ENCODE results near the gene TMEM125.

The TMEM125 gene

DNA sequence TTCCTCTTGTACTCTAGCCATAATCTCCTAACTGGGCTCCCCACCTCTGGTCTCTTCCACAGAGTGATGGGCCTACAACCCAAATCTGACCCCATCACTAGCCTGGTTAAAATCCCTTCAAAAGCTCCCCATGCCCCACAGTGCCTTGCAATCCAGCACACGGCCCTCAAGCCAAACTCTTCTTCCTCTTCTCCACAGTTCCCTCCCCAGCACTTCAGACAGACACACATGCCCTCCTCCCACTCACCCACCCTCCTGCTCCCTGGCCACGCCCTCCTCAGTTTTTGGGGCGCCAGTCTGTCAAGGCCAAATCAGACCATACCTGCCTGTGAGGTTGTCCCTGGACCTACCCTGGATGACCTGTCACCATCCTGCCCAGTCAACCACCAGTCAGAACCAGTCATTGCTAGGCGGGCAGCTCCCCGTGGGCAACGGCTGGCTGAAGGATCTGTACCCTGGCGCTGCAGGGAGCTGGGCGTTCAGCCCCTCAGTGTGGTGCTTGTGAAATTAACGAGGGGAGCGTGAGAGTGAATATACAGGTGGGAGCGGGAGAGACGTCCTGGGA is 14.8 kb downstream of the TMEM125 start:
- TF ChIP-seq, protein P1, sequence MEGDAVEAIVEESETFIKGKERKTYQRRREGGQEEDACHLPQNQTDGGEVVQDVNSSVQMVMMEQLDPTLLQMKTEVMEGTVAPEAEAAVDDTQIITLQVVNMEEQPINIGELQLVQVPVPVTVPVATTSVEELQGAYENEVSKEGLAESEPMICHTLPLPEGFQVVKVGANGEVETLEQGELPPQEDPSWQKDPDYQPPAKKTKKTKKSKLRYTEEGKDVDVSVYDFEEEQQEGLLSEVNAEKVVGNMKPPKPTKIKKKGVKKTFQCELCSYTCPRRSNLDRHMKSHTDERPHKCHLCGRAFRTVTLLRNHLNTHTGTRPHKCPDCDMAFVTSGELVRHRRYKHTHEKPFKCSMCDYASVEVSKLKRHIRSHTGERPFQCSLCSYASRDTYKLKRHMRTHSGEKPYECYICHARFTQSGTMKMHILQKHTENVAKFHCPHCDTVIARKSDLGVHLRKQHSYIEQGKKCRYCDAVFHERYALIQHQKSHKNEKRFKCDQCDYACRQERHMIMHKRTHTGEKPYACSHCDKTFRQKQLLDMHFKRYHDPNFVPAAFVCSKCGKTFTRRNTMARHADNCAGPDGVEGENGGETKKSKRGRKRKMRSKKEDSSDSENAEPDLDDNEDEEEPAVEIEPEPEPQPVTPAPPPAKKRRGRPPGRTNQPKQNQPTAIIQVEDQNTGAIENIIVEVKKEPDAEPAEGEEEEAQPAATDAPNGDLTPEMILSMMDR (IDR thresholded peaks at IDR 0.05; ENCODE audit: poor library complexity, severe bottlenecking), result no peak
- H3K27me3 ChIP-seq (ENCODE audit: insufficient read depth, poor library complexity, severe bottlenecking), result no peaks in the 10 kb centered on the region
- peaks cover 3% of the 10 kb centered on the region for H3K4me1 ChIP-seq (ENCODE audit: insufficient read depth, poor library complexity, severe bottlenecking)
- H3K9me3 ChIP-seq (ENCODE audit: severe bottlenecking), result no peaks in the 10 kb centered on the region
- DNase-seq (ENCODE audit: low spot score) (peak; percentile 15), ATAC-seq (ENCODE audit: low read depth) (no peak)
- no peaks in the 10 kb centered on the region for H3K36me3 ChIP-seq (ENCODE audit: low read depth)
- H3K4me3 ChIP-seq (ENCODE audit: severe bottlenecking), result peak overlapping the region; percentile 38
- H3K27ac ChIP-seq (ENCODE audit: poor library complexity, severe bottlenecking), result no peak overlapping the region

DNA sequence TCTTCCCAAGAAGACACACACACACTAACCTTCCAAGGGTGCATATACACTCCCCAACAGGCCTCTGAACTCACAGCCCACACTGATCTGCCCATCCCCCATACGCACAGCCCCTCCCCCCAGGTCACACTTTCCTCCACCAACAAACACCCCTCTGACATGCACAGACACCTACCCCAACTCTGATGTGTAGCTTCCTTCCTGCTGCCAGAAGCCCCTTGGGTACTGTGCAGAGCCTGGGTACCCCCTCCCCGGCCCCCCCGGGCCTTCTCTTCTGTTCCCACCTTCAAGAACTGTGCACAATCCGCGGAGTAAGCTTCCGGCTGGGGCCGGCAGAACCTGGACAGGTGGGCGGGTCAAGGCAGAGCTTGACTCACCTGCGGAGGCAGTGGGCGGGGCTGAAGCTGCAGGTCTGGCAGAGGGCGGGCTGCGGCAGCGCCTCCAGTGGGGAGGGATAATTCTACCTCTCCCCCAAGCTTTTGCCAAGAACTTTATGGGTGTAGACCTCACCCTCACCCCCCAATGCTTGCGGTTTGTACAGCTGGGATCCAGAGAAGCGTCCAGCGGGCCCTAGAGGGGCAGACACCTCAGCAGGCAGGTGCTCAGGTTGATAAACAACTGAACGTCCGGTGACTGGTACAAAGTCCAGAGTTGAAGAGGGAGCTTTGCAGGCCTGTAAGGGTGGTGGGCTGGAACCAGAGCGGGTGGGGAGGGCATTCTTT is 15.6 kb downstream of the TMEM125 start, which contains the start of gene C1orf210:
Gene C1orf210, minus strand, starts transcription at position 313 of the 722 bp plus-strand sequence. CDS start 2,311 bp downstream, outside the sequence.
- Histone ChIP-seq H3K27ac (ENCODE audit: poor library complexity, severe bottlenecking) (no peak within 1 kb of the TSS), H3K27me3 (ENCODE audit: insufficient read depth, poor library complexity, severe bottlenecking) (no peaks in the 10 kb centered on the region), H3K36me3 (ENCODE audit: low read depth) (no peaks in the 10 kb centered on the region), H3K4me3 (ENCODE audit: severe bottlenecking) (peak within 1 kb of the TSS; percentile 38), H3K4me1 (ENCODE audit: insufficient read depth, poor library complexity, severe bottlenecking) (peaks cover 3% of the 10 kb centered on the region), H3K9me3 (ENCODE audit: severe bottlenecking) (no peaks in the 10 kb centered on the region)
- DNase-seq (ENCODE audit: low spot score) (peak; percentile 98), ATAC-seq (ENCODE audit: low read depth) (peak; percentile 98)
- TF ChIP-seq, protein P1 (IDR thresholded peaks at IDR 0.05; ENCODE audit: poor library complexity, severe bottlenecking), result peak; percentile 86

DNA sequence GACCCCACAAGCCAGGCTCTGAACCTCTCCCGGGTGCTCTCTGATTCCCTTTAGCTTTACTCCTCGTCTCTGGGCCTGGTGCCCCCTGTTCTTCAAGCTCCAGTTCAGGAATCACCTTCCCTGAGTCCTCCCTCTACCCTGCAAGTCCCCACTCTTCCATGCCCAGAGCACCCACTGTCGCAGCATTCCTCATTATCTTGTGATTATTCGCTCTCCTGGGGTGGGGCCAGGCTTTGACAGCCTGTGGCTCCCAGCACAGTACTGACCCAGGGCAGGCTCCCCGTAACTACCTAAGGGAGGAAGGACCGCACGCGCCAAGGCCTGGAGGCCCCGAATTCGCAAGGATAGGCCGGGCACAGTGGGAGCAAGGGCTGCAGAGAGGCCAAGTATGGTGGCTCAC is 16.3 kb downstream of the TMEM125 start:
- no peak for ATAC-seq (ENCODE audit: low read depth)

DNA sequence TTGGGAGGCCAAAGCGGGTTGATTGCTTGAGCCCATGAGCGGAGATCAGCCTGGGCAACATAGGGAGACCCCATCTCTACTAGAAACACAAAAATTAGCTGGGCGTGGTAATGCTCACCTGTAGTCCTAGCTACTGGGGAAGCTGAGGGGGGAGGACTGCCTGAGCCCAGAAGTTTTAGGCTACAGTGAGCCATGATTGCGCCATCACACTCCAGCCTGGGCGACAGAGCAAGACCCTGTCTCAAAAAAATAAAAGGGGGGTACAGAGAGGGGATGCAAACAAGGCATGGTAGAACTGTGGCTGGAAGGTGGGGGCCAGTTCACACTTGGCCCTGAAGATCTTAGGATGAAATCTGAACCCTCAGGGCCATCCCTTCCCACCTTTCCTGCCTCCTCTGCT is 16.8 kb downstream of the TMEM125 start:
- TF ChIP-seq, protein P1 (IDR thresholded peaks at IDR 0.05; ENCODE audit: poor library complexity, severe bottlenecking), result no peak
- H3K27me3 ChIP-seq (ENCODE audit: insufficient read depth, poor library complexity, severe bottlenecking), result no peaks in the 10 kb centered on the region

More for the DNA sequence above, 16.3 kb downstream of the TMEM125 start:
- H3K4me3 ChIP-seq (ENCODE audit: severe bottlenecking), result no peak overlapping the region
- H3K27me3 ChIP-seq (ENCODE audit: insufficient read depth, poor library complexity, severe bottlenecking), result no peaks in the 10 kb centered on the region
- peak; percentile 52 for DNase-seq (ENCODE audit: low spot score)
- H3K27ac ChIP-seq (ENCODE audit: poor library complexity, severe bottlenecking), result no peak overlapping the region
- no peaks in the 10 kb centered on the region for H3K36me3 ChIP-seq (ENCODE audit: low read depth)
- peaks cover 3% of the 10 kb centered on the region for H3K4me1 ChIP-seq (ENCODE audit: insufficient read depth, poor library complexity, severe bottlenecking)
- H3K9me3 ChIP-seq (ENCODE audit: severe bottlenecking), result no peaks in the 10 kb centered on the region
- TF ChIP-seq, protein P1 (IDR thresholded peaks at IDR 0.05; ENCODE audit: poor library complexity, severe bottlenecking), result no peak

More for the DNA sequence above, 16.8 kb downstream of the TMEM125 start:
- H3K36me3 ChIP-seq (ENCODE audit: low read depth), result no peaks in the 10 kb centered on the region
- H3K27ac ChIP-seq (ENCODE audit: poor library complexity, severe bottlenecking), result no peak overlapping the region
- no peaks in the 10 kb centered on the region for H3K9me3 ChIP-seq (ENCODE audit: severe bottlenecking)
- peak; percentile 11 for DNase-seq (ENCODE audit: low spot score)
- H3K4me3 ChIP-seq (ENCODE audit: severe bottlenecking), result no peak overlapping the region
- H3K4me1 ChIP-seq (ENCODE audit: insufficient read depth, poor library complexity, severe bottlenecking), result peaks cover 3% of the 10 kb centered on the region
- no peak for ATAC-seq (ENCODE audit: low read depth)
